IMR-90 (cell line): ENCODE results near the gene CUL3. TPM values are rescaled to one million over a fixed set of nuclear protein-coding genes. Genes with fewer than 3 reads are reported as not detected.

Source experiments
- ATAC-seq: fragments of 200-7000 bp; cut with Tn5 transposase; 2 replicates; pipeline ENCODE4 v1.9.1; 2020; ENCODE audit warnings: low read depth, mild to moderate bottlenecking, moderate library complexity
- BruUV-seq: library from RNA; stranded (reverse); fragments of 400-500 nt; replicated peaks from 2 replicates; lab custom pipeline; 2021; lab: Mats Ljungman, UMichigan
- CTCF ChIA-PET: fragments of 300-600 bp; formaldehyde crosslinking; extraction: SDS; loops from one replicate; lab custom pipeline; 2021; ENCODE audit warnings: antibody characterized with exemption; lab: Yijun Ruan, JAX
- POLR2A ChIA-PET: fragments of 300-600 bp; sonication (Branson Sonifier 250); formaldehyde crosslinking; loops from one replicate; lab custom pipeline; 2022; ENCODE audit warnings: antibody characterized with exemption; ENCODE audit not compliant: unreplicated experiment; lab: Charles Lee
- DNase-seq: peaks from one replicate; pipeline ENCODE4 v3.0.0; 2013
- H2AFZ ChIP-seq: replicated peaks from 2 replicates; pipeline ENCODE3; 2013; ENCODE audit warnings: low read length, mild to moderate bottlenecking; ENCODE audit not compliant: poor library complexity
- H2AK5ac ChIP-seq: 2 replicates; pipeline ENCODE4 v1.6.1; 2013; ENCODE audit warnings: low read depth, low read length, inconsistent platforms
- H2AK9ac ChIP-seq: replicated peaks from 2 replicates; pipeline ENCODE3; 2013; ENCODE audit warnings: mild to moderate bottlenecking, low read depth, low read length, moderate library complexity; ENCODE audit not compliant: poor library complexity
- H2BK120ac ChIP-seq: 2 replicates; pipeline ENCODE4 v1.6.1; 2013; ENCODE audit warnings: low read depth, low read length, inconsistent platforms
- H2BK15ac ChIP-seq: 3 replicates; pipeline ENCODE4 v1.6.1; 2013; ENCODE audit warnings: low read depth, low read length, inconsistent platforms
- H2BK20ac ChIP-seq: 2 replicates; pipeline ENCODE4 v1.6.1; 2013; ENCODE audit warnings: low read depth, mild to moderate bottlenecking, inconsistent platforms, low read length, moderate library complexity
- H2BK5ac ChIP-seq: 2 replicates; pipeline ENCODE4 v1.6.1; 2013; ENCODE audit warnings: mild to moderate bottlenecking, low read depth, low read length, inconsistent platforms; ENCODE audit not compliant: poor library complexity, severe bottlenecking
- H3K14ac ChIP-seq: replicated peaks from 2 replicates; pipeline ENCODE4 v1.6.1; 2013; ENCODE audit warnings: low read depth, low read length, inconsistent platforms
- H3K18ac ChIP-seq: 2 replicates; pipeline ENCODE4 v1.6.1; 2013; ENCODE audit warnings: low read depth, low read length, control low read depth
- H3K23ac ChIP-seq: 2 replicates; pipeline ENCODE4 v1.6.1; 2013; ENCODE audit warnings: low read depth, low read length, inconsistent platforms
- H3K27ac ChIP-seq: 2 replicates; pipeline ENCODE4 v1.5.1; 2013; ENCODE audit warnings: mild to moderate bottlenecking, control low read depth, low read length; ENCODE audit not compliant: insufficient read depth
- H3K27me3 ChIP-seq: 2 replicates; pipeline ENCODE4 v1.6.1; 2013; ENCODE audit warnings: low read length; ENCODE audit not compliant: control insufficient read depth, insufficient read depth
- H3K36me3 ChIP-seq: 2 replicates; pipeline ENCODE4 v1.6.1; 2013; ENCODE audit warnings: low read length, mixed read lengths; ENCODE audit not compliant: control insufficient read depth, insufficient read depth
- H3K4ac ChIP-seq: 2 replicates; pipeline ENCODE4 v1.6.1; 2013; ENCODE audit warnings: low read depth, low read length, inconsistent platforms
- H3K4me1 ChIP-seq: 2 replicates; pipeline ENCODE4 v1.6.1; 2013; ENCODE audit warnings: low read length, mixed read lengths; ENCODE audit not compliant: control insufficient read depth, insufficient read depth
- H3K4me2 ChIP-seq: 2 replicates; pipeline ENCODE4 v1.6.1; 2013; ENCODE audit warnings: low read depth, mild to moderate bottlenecking, control low read depth, low read length, moderate library complexity
- H3K4me3 ChIP-seq: 2 replicates; pipeline ENCODE4 v1.5.1; 2013; ENCODE audit warnings: low read depth, mild to moderate bottlenecking, control low read depth, low read length, moderate library complexity; ENCODE audit not compliant: insufficient read depth
- H3K56ac ChIP-seq: 2 replicates; pipeline ENCODE4 v1.6.1; 2013; ENCODE audit warnings: low read length, inconsistent platforms; ENCODE audit not compliant: insufficient read depth; ENCODE audit errors: extremely low read depth
- H3K79me1 ChIP-seq, 2 experiments: 2 replicates each; pipeline ENCODE4 v1.6.1; 2013; ENCODE audit warnings: low read length in 2 of 2, inconsistent platforms in 1 of 2, low read depth in 1 of 2
- H3K9ac ChIP-seq: 2 replicates; pipeline ENCODE4 v1.6.1; 2013; ENCODE audit warnings: low read depth, low read length, control low read depth
- H3K9me1 ChIP-seq: 2 replicates; pipeline ENCODE4 v1.6.1; 2013; ENCODE audit warnings: low read length, inconsistent platforms; ENCODE audit not compliant: insufficient read depth
- H3K9me3 ChIP-seq: 2 replicates; pipeline ENCODE4 v1.6.1; 2013; ENCODE audit warnings: low read length; ENCODE audit not compliant: control insufficient read depth, insufficient read depth
- H4K20me1 ChIP-seq: 2 replicates; pipeline ENCODE4 v1.6.1; 2013; ENCODE audit warnings: low read length, inconsistent platforms; ENCODE audit not compliant: insufficient read depth
- H4K5ac ChIP-seq: 2 replicates; pipeline ENCODE4 v1.6.1; 2013; ENCODE audit warnings: mild to moderate bottlenecking, low read depth, low read length, control low read depth
- H4K8ac ChIP-seq, 2 experiments: 2 replicates each; pipeline ENCODE4 v1.6.1; 2013; ENCODE audit warnings: low read depth in 2 of 2, low read length in 2 of 2, control low read depth in 1 of 2, inconsistent platforms in 1 of 2
- H4K91ac ChIP-seq: 2 replicates; pipeline ENCODE4 v1.6.1; 2013; ENCODE audit warnings: low read depth, low read length, inconsistent platforms; ENCODE audit not compliant: insufficient read depth
- BHLHE40 ChIP-seq: fragments of 150-350 bp; IDR thresholded peaks from 2 replicates; pipeline ENCODE4 v1.6.1; 2016; ENCODE audit warnings: mild to moderate bottlenecking, low read depth, low read length
- CEBPB ChIP-seq: IDR thresholded peaks from 2 replicates; pipeline ENCODE4 v1.6.1; 2012; ENCODE audit warnings: low read depth, low read length, improper control_type of control experiment
- CHD1 ChIP-seq: IDR thresholded peaks from 2 replicates; pipeline ENCODE4 v1.6.1; 2012; ENCODE audit warnings: low read depth, low read length, improper control_type of control experiment
- MAZ ChIP-seq: IDR thresholded peaks from 2 replicates; pipeline ENCODE4 v1.6.1; 2012; ENCODE audit warnings: low read depth, mild to moderate bottlenecking, low read length, improper control_type of control experiment, moderate library complexity, borderline replicate concordance
- MXI1 ChIP-seq: IDR thresholded peaks from 2 replicates; pipeline ENCODE4 v1.6.1; 2012; ENCODE audit warnings: low read depth, mild to moderate bottlenecking, low read length, moderate library complexity, borderline replicate concordance
- POLR2A ChIP-seq: IDR thresholded peaks from 2 replicates; pipeline ENCODE4 v1.6.1; 2012; ENCODE audit warnings: mild to moderate bottlenecking, low read depth, low read length
- RAD21 ChIP-seq: IDR thresholded peaks from 2 replicates; pipeline ENCODE4 v1.6.1; 2012; ENCODE audit warnings: low read length, improper control_type of control experiment
- RFX5 ChIP-seq: IDR thresholded peaks from 2 replicates; pipeline ENCODE4 v1.8.0; 2012; ENCODE audit warnings: low read depth, mild to moderate bottlenecking, low read length, moderate library complexity
- SMC3 ChIP-seq: fragments of 150-350 bp; IDR thresholded peaks from 2 replicates; pipeline ENCODE4 v1.6.1; 2016; ENCODE audit warnings: low read depth, mild to moderate bottlenecking, antibody characterized with exemption, low read length, moderate library complexity
- USF2 ChIP-seq: fragments of 150-350 bp; IDR thresholded peaks from 2 replicates; pipeline ENCODE4 v1.6.1; 2017; ENCODE audit warnings: mild to moderate bottlenecking, antibody characterized with exemption, low read length, low read depth
- WGBS, 2 experiments: methylation state at CpG; one replicate each; pipeline versions ENCODE4 v1.1.5 to v1.1.7; 2013; ENCODE audit warnings: missing lambda C conversion rate in 2 of 2; ENCODE audit not compliant: insufficient read length in 1 of 2; ENCODE audit errors: extremely low coverage in 2 of 2; 5-methylcytosine and 5-hydroxymethylcytosine counted together
- dilution Hi-C: fragments of 300-500 bp; cut with HindIII; formaldehyde crosslinking; loops from one replicate; pipeline ENCODE4 v1.14.3; 2018; ENCODE audit warnings: low sequenced_read_pairs; ENCODE audit not compliant: unreplicated experiment
- in situ Hi-C: fragments of 300-500 bp; cut with MboI; formaldehyde crosslinking; loops from 3 replicates; pipeline ENCODE4 v1.14.3; 2019; ENCODE audit warnings: low sequenced_read_pairs, inconsistent platforms, mixed read lengths
- intact Hi-C: fragments of 100-400 bp; cut with micrococcal nuclease; formaldehyde crosslinking; loops from 2 replicates; pipeline ENCODE4 v1.10.0; 2022
- polyA plus RNA-seq, 3 experiments: library from polyadenylated mRNA; depleted of rRNA; stranded (reverse); fragments of >200 nt; gene quantifications; 2 replicates each; pipeline ENCODE4 v1.2.3, GENCODE V29; 2012; ENCODE audit warnings: low replicate concordance in 1 of 3
- total RNA-seq: library from RNA; depleted of rRNA; stranded (reverse); fragments of >200 nt; gene quantifications from 2 replicates; pipeline ENCODE4 v1.2.3, GENCODE V29; 2012
- TF ChIP-seq, protein P1 (sequence below): fragments of 150-350 bp; IDR thresholded peaks from 2 replicates; pipeline ENCODE4 v1.6.1; 2016; ENCODE audit warnings: low read depth, mild to moderate bottlenecking, low read length, moderate library complexity, borderline replicate concordance
- TF ChIP-seq, protein P2 (sequence below): conservative IDR thresholded peaks from 2 replicates; pipeline ENCODE4 v1.5.1; 2012; ENCODE audit warnings: mild to moderate bottlenecking, low read depth, low read length, improper control_type of control experiment

CUL3 gene
- total and polyA plus RNA-seq, 2 of the 4 experiments (the other 2 are of a cell fraction) = 33.7 to 45.7 TPM

- in situ Hi-C loops (no loop called here), intact Hi-C loops (no loop called here), dilution Hi-C loops (no loop called here)
- Histone ChIP-seq H4K91ac (no peak overlapping the region), H2BK120ac (no peak overlapping the region), H3K4ac (no peak overlapping the region), H4K20me1 (no peaks in the 10 kb centered on the region), H2AK9ac (no peak overlapping the region), H3K9me1 (no peaks in the 10 kb centered on the region; the same call in 1 of the 2 replicates), H2BK15ac (no peak overlapping the region), H4K8ac (no peak overlapping the region), H3K23ac (no peak overlapping the region), H3K4me1 (no peaks in the 10 kb centered on the region), H2BK5ac (no peak overlapping the region), H2BK20ac (no peak overlapping the region), H3K18ac (no peak overlapping the region), H2AFZ (no peak overlapping the region), H3K4me3 (no peak overlapping the region), H2AK5ac (no peak overlapping the region), H3K9me3 (no peaks in the 10 kb centered on the region), H3K4me2 (no peak overlapping the region), H3K9ac (no peak overlapping the region), H3K14ac (no peak overlapping the region), H4K5ac (no peak overlapping the region), H3K56ac (no peak overlapping the region), H3K36me3 (no peaks in the 10 kb centered on the region), H3K79me1 (no peaks in the 10 kb centered on the region), H3K27ac (no peak overlapping the region), H3K27me3 (no peaks in the 10 kb centered on the region; the same call in 1 of the 2 replicates)
- ChIA-PET POLR2A (no interaction called here), CTCF (no interaction called here)
- no TSS peak for BruUV-seq
- ATAC-seq (no peak), DNase-seq (no peak)
- TF ChIP-seq SMC3 = no peak
- no peak for TF ChIP-seq USF2
- TF ChIP-seq CHD1 = no peak
- no peak for TF ChIP-seq RFX5
- no peak for TF ChIP-seq CEBPB
- TF ChIP-seq, protein P1, sequence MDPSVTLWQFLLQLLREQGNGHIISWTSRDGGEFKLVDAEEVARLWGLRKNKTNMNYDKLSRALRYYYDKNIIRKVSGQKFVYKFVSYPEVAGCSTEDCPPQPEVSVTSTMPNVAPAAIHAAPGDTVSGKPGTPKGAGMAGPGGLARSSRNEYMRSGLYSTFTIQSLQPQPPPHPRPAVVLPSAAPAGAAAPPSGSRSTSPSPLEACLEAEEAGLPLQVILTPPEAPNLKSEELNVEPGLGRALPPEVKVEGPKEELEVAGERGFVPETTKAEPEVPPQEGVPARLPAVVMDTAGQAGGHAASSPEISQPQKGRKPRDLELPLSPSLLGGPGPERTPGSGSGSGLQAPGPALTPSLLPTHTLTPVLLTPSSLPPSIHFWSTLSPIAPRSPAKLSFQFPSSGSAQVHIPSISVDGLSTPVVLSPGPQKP = no peak
- TF ChIP-seq MXI1 = no peak
- no peak for TF ChIP-seq POLR2A
- TF ChIP-seq MAZ = no peak
- no peak for TF ChIP-seq RAD21
- TF ChIP-seq BHLHE40 = no peak
- TF ChIP-seq, protein P2, sequence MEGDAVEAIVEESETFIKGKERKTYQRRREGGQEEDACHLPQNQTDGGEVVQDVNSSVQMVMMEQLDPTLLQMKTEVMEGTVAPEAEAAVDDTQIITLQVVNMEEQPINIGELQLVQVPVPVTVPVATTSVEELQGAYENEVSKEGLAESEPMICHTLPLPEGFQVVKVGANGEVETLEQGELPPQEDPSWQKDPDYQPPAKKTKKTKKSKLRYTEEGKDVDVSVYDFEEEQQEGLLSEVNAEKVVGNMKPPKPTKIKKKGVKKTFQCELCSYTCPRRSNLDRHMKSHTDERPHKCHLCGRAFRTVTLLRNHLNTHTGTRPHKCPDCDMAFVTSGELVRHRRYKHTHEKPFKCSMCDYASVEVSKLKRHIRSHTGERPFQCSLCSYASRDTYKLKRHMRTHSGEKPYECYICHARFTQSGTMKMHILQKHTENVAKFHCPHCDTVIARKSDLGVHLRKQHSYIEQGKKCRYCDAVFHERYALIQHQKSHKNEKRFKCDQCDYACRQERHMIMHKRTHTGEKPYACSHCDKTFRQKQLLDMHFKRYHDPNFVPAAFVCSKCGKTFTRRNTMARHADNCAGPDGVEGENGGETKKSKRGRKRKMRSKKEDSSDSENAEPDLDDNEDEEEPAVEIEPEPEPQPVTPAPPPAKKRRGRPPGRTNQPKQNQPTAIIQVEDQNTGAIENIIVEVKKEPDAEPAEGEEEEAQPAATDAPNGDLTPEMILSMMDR = no peak
- no CpG with 5 or more reads among the region's 3 CpGs for WGBS, 2 experiments
Observed at GRCh38 chr2:224611938-224612337, 26.8 kb upstream of the CUL3 start.
